Erythroblast (primary cell): ENCODE results near the gene FLOT1.

Source experiments
- GATA1 ChIP-seq: IDR thresholded peaks from 2 replicates; pipeline ENCODE4 v1.6.1; 2011; ENCODE audit warnings: low read depth, mild to moderate bottlenecking, control low read depth, low read length, moderate library complexity
- POLR2A ChIP-seq: IDR thresholded peaks from 2 replicates; pipeline ENCODE4 v1.6.1; 2011; ENCODE audit warnings: mild to moderate bottlenecking, low read length

GRCh38 chr6:30774701-30775100 is 32.2 kb upstream of the FLOT1 start:
- TF ChIP-seq POLR2A, result no peak
- TF ChIP-seq GATA1, result no peak
